IPS-15b (cell line): Measurements from ENCODE around the gene CALU.

Source experiments
- H3K27me3 ChIP-seq: one replicate; pipeline ENCODE4 v1.6.1; 2013; ENCODE audit warnings: low read length; ENCODE audit not compliant: control insufficient read depth, insufficient read depth
- H3K36me3 ChIP-seq: one replicate; pipeline ENCODE4 v1.6.1; 2013; ENCODE audit warnings: low read length; ENCODE audit not compliant: control insufficient read depth, insufficient read depth
- H3K4me1 ChIP-seq: one replicate; pipeline ENCODE4 v1.6.1; 2013; ENCODE audit warnings: mild to moderate bottlenecking, low read length; ENCODE audit not compliant: control insufficient read depth, insufficient read depth
- H3K4me3 ChIP-seq: one replicate; pipeline ENCODE4 v1.5.1; 2013; ENCODE audit warnings: low read depth, low read length
- H3K9ac ChIP-seq: one replicate; pipeline ENCODE4 v1.6.1; 2013; ENCODE audit warnings: low read depth, mild to moderate bottlenecking, low read length
- H3K9me3 ChIP-seq: one replicate; pipeline ENCODE4 v1.6.1; 2013; ENCODE audit warnings: mild to moderate bottlenecking, low read length; ENCODE audit not compliant: control insufficient read depth, insufficient read depth

The CALU gene

DNA sequence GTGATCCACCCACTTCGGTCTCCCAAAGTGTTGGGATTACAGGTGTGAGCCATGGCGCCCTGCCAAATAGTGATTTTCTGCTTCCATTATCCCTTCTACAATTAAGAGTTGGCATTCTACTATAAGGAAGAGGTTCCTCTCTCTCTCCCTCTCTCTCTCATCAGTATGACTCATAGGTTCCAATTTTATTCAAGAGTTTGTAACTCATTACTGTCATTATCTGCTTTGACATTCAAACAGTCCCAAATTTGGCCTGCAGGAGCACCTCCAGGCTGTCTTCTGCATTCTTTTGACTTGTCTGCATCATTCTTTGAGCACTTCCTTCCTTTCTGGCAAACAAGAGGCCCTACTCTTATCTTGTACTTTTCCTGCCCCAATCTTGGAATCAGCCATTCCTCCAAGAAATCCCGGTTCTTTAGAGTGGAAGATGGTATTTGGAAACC lies 33.2 kb upstream of the CALU start:
- peaks cover 10% of the 10 kb centered on the region for H3K4me1 ChIP-seq
- no peaks in the 10 kb centered on the region for H3K27me3 ChIP-seq
- H3K9me3 ChIP-seq = no peaks in the 10 kb centered on the region
- no peak overlapping the region for H3K4me3 ChIP-seq
- no peaks in the 10 kb centered on the region for H3K36me3 ChIP-seq
- no peak overlapping the region for H3K9ac ChIP-seq

DNA sequence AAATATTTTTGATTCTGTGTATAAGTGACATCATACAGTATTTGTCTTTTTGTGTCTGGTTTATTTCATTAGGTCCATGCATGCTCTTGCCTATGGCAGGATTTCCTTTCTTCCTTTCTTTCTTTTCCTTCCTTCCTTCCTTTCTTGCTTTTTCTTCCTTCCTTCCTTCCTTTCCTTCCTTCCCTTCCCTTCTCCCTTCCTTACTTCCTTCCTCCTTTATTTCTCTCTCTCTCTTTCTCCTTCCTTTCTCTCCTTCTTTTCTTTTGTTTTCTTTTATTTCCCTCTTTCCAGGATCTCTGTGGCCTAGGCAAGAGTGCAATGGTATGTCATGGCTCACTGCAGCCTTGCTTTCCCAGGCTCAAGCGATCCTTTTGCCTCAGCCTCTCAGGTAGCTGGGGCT lies 31.4 kb upstream of the CALU start:
- H3K36me3 ChIP-seq = no peaks in the 10 kb centered on the region
- no peak overlapping the region for H3K4me3 ChIP-seq
- H3K4me1 ChIP-seq = peaks cover 10% of the 10 kb centered on the region
- no peaks in the 10 kb centered on the region for H3K27me3 ChIP-seq
- no peak overlapping the region for H3K9ac ChIP-seq
- H3K9me3 ChIP-seq = no peaks in the 10 kb centered on the region

DNA sequence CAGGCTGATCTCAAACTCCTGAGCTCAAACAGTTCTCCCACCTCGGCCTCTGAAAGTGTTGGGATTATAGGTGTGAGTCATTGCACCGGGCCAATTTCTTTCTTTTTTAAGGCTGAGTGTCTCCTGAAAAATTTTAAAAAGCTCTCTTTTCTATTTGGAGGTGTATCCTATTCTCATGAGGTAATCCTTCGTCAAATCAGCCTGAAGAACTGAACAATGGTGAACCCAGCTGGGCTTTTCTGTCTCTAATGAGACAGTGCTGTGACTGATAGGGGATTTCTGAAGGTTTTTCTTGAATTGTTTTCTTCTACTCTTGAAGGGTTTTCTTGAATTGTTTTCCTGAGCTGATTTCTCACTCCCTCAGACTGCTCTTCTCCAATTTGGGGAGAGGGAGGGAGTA lies 30.9 kb upstream of the CALU start:
- Histone ChIP-seq H3K9ac (no peak overlapping the region), H3K9me3 (no peaks in the 10 kb centered on the region), H3K4me3 (no peak overlapping the region), H3K27me3 (no peaks in the 10 kb centered on the region), H3K4me1 (peaks cover 10% of the 10 kb centered on the region), H3K36me3 (no peaks in the 10 kb centered on the region)

DNA sequence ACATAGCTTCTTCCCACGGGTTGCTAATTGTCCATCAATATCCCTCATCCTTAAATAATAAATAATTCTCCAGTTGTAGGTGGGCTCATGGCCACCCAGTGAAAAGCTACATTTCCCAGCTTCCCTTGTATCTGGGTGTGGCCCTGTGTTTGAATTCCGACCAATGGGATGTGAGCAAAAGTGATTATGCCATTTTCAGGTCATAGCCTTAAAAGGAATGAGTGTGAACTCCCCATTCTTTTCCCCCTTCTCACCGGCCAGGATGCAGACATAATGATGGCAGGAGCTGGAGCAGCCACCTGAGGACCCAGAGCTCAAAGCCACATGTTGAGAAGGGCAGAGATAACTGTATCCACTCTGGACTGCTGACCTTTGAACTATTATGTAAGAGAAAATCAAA lies 30.3 kb upstream of the CALU start:
- Histone ChIP-seq H3K9me3 (no peaks in the 10 kb centered on the region), H3K9ac (no peak overlapping the region), H3K27me3 (no peaks in the 10 kb centered on the region), H3K36me3 (no peaks in the 10 kb centered on the region), H3K4me1 (peaks cover 10% of the 10 kb centered on the region), H3K4me3 (no peak overlapping the region)

DNA sequence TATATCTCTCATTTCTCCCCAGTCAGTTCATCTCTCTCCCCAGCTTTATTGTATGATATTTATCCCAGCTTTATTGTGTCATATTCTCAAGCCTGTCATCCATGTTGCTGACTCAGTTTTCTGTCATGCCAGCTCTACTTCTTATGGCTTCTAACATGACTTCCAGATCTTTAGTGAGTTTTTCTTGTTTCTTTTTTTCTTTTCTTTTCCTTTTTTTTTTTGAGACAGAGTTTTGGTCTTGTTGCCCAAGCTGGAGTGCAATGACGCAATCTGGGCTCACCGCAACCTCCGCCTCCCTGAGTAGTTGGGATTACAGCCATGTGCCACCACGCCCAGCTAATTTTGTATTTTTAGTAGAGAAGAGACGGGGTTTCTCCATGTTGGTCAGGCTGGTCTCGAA lies 28.7 kb upstream of the CALU start:
- Histone ChIP-seq H3K9ac (no peak overlapping the region), H3K4me3 (no peak overlapping the region), H3K9me3 (no peaks in the 10 kb centered on the region), H3K36me3 (no peaks in the 10 kb centered on the region), H3K4me1 (peaks cover 4% of the 10 kb centered on the region), H3K27me3 (no peaks in the 10 kb centered on the region)

DNA sequence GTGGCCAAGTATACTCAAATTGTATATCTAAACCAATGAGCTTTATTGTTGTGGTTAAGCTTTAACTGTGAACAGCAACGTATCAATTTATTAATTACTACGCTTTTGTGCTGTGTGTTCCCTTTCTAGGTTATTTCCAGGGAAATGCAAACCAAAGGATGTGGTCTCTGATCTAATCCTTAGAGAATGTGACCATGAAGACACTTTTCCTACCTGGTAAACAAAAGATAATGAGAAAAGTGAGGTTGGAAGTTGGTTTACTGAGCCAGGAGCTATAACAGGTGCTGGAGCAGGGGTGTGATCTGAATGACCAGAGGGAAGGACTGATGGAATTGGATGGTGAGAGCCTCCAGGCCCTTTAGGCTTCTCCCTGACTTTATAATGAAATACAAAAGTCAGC lies 25.4 kb upstream of the CALU start:
- Histone ChIP-seq H3K27me3 (no peaks in the 10 kb centered on the region), H3K4me3 (no peak overlapping the region), H3K36me3 (no peaks in the 10 kb centered on the region), H3K4me1 (peaks cover 4% of the 10 kb centered on the region), H3K9ac (no peak overlapping the region), H3K9me3 (no peaks in the 10 kb centered on the region)

DNA sequence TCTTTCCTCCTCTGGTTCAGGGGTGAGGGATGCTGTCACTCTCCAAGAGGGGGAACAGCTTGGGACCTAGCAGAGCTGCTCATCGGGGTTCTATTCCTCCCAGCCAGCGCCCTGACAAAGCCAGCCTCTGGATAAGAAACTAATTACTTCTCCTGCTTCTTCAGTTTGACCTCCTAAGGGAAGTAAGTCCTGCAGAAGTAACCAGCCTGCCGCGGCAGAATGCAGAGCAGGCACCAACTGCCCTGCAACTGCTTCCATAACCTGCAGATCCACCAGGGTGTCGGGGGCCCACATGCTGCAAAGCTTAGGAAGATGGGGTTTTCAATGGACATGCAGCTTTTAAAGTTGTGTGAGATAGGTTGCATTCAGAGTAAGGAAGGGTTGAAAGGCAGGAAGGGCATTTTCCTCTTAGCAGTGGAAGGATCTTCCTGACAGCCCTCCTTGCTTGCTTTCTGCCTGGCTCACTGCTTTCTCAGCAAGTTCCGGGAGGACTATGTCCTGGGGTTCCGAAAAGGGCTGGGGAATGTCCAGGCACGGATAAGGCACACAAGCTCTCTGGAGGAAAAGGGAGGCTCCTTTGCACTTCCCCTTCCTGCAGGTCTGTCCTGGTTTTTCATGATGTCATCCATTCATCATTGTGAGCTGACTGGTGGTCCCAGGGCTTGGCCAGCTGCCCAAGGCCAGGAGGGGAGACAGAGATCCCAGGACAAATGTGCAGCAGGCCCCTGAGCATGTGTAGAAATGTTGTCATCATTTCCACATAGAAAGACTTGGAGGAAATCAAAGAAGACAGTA lies 24.3 kb upstream of the CALU start:
- H3K9me3 ChIP-seq = no peaks in the 10 kb centered on the region
- H3K36me3 ChIP-seq = no peaks in the 10 kb centered on the region
- H3K4me3 ChIP-seq = no peak overlapping the region
- no peaks in the 10 kb centered on the region for H3K27me3 ChIP-seq
- H3K9ac ChIP-seq = no peak overlapping the region
- no peaks in the 10 kb centered on the region for H3K4me1 ChIP-seq

DNA sequence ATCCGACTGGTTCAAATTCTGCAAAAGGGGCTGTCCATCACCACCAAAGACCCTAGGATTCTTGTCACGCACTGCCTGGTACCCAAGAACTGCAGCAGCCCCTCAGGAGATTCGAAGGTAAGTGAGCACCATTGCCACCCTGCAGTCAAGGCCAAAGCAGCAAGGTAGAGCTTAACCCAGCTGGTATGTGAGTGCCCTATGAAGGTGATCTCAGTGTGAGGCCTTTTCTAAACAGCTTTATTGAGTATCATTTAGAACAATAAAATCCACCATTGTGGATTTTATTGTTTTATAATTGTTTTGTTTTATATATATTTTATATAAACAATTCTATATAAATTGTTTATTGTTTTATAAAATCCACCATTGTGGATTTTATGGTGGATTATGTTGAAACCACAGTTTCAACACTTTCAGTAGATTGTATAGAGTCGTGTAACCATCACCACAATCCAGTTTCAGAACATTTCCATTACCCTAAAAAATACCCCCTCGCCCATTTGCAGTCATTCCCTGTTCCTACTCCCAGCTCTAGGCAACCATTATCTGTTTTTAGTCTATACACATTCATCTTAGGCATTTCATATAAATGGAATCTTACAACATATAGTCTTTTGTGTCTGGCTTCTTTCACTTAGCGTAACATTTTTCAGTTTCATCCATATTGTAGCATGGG lies 20.1 kb upstream of the CALU start:
- H3K36me3 ChIP-seq = no peaks in the 10 kb centered on the region
- no peaks in the 10 kb centered on the region for H3K4me1 ChIP-seq
- no peak overlapping the region for H3K4me3 ChIP-seq
- H3K27me3 ChIP-seq = no peaks in the 10 kb centered on the region
- no peak overlapping the region for H3K9ac ChIP-seq
- H3K9me3 ChIP-seq = no peaks in the 10 kb centered on the region

DNA sequence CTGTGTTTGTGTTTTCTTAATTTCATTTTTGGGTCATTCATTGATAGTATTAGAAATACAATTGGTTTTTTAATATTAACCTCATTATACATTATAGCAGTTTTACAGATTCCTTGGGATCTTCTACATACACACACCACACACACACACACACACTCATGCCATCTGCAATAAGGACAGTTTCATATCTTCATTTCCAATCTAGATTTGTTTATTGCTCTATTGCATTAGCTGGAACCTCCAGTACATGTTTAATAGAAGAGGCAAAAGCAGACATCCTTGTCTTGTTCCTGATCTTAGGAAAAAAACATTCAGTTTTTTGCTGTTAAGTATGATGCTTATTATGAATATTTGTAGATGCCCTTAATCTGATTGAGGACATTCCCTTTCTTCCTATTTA lies 17.8 kb upstream of the CALU start:
- no peaks in the 10 kb centered on the region for H3K36me3 ChIP-seq
- H3K9ac ChIP-seq = no peak overlapping the region
- H3K4me3 ChIP-seq = no peak overlapping the region
- H3K4me1 ChIP-seq = no peaks in the 10 kb centered on the region
- H3K27me3 ChIP-seq = no peaks in the 10 kb centered on the region
- no peaks in the 10 kb centered on the region for H3K9me3 ChIP-seq

DNA sequence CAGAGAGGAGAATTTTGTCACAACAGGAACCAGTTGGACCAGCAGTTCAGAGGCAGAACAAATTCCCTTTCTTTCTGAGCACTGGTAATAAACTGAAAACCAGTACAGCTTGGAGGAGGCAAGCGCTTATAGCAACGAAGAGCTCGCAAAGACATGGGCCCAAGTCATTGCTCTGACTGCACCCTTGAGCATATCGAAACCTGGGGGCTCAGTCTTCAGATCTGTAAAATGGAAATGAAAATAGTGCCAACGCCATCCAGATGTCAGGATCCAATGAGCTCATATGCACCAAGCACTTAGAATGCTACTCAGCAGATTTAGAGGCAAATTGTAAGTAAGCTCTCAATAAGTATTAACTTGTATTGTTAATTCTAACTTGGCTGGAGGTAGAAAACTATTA lies 14.4 kb upstream of the CALU start:
- Histone ChIP-seq H3K36me3 (no peaks in the 10 kb centered on the region), H3K4me1 (no peaks in the 10 kb centered on the region), H3K4me3 (no peak overlapping the region), H3K9ac (no peak overlapping the region), H3K9me3 (no peaks in the 10 kb centered on the region), H3K27me3 (no peaks in the 10 kb centered on the region)

DNA sequence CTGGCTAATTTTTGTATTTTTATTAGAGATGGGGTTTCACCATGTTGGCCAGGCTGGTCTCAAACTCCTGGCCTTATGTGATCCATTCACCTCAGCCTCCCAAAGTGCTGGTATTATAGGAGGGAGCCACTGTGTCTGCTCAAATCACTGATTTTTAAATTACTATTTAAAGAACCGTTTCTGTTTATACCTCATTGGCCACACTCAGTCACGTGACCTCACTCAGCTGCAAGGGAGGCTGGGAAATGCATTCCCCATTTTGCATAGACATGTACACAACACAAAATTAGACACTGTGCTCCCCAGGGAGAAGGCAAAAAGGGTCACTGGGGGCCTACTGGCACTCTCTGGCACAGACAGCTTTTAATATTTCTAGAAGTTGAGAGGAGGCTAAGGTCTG lies 13.6 kb upstream of the CALU start:
- H3K9me3 ChIP-seq = no peaks in the 10 kb centered on the region
- H3K9ac ChIP-seq = no peak overlapping the region
- H3K27me3 ChIP-seq = no peaks in the 10 kb centered on the region
- no peaks in the 10 kb centered on the region for H3K4me1 ChIP-seq
- no peaks in the 10 kb centered on the region for H3K36me3 ChIP-seq
- no peak overlapping the region for H3K4me3 ChIP-seq

DNA sequence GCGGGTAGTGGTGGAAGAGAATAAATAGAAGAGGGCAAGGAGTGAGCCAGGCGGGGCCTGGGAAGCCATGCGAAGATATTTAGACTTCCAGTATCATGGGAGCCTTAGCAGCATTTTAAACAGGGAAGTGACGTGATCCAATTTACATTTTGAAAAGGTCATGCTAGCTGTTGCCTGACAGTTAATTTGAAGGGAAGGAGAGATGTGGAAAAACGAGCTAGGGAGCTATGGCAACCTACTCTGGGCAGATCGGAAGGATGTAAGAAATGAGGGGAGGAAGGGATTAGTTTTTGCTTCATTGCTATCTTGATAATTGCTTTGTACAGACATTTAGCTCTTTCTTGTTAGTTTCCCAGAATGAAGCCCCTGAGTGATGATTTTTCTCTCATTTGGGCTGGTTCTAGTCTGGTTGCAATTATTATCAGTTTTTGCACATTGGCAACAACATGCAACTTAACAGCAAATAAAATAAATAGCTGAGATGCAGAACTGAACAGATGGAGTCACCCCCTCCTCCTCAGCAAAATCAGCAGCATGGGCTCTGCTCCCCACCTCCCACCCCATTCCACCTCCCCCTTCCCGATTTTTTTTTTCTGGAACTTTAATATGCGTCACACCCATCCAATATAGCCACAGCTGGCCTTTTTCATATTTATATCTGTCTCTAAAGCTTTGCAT lies 13.0 kb upstream of the CALU start:
- Histone ChIP-seq H3K9ac (no peak overlapping the region), H3K9me3 (no peaks in the 10 kb centered on the region), H3K4me3 (no peak overlapping the region), H3K4me1 (no peaks in the 10 kb centered on the region), H3K36me3 (no peaks in the 10 kb centered on the region), H3K27me3 (no peaks in the 10 kb centered on the region)
